Cardiac septum (tissue), 1 donor: ENCODE results near the gene CATSPERD. TPM values are rescaled to one million over a fixed set of nuclear protein-coding genes. Genes with fewer than 3 reads are reported as not detected.
"Not testable (repeated sequence)": the region's sequence is repeated elsewhere in the genome, so short reads cannot be mapped to it uniquely, and the experiment has no call there.

ENCODE experiments used
- DNase-seq: peaks from one replicate; pipeline ENCODE4 v3.0.0-alpha.2; 2020; ENCODE audit warnings: low spot score
- intact Hi-C: fragments of 100-400 bp; cut with DNase I; formaldehyde crosslinking; loops from one replicate; pipeline ENCODE4 v1.14.0; 2022
- total RNA-seq: library from RNA; stranded (reverse); fragmentation: NEBNext Ultra II Directional; extraction: Animal tissue kit (Norgen Biotek cat#: 25700); gene quantifications from one replicate; pipeline ENCODE4 v1.2.1, GENCODE V29; 2021
- donor health status: DM: no; HTN: no; CAD: no.

The CATSPERD gene
- total RNA-seq, 1 donor from 2014 or later: not detected

DNA sequence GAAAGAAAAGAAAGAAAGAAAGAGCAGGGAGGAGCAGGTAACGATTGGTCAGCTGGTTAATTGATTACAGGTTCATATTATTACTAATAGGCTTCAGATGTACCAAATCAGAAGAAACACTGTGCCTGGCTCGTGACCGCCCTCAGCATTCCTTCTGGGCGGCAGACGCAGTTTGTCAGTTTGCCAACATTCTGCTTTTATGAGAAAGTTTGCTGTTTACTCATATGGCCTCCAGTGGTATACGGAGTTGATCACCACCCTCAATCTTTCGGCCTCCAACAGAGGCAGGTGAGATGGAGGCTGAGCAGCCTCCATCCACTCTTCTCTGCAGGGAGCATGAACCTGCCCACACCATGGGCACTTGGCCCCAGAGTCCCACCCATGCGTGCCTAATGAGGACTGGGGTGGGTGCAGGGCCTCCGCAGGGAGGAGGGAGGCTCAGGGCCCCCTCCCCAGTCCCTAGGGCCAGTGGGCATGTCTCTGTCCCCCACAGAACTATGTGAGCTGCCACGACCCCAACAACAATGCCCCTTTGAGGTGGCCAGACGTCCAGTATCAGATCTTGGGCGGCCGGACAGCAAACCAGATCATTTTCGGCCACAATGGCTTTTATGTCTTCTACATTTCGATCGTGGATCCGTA, 55.4 kb downstream of the CATSPERD start:
- intact Hi-C loops: no loop called here

DNA sequence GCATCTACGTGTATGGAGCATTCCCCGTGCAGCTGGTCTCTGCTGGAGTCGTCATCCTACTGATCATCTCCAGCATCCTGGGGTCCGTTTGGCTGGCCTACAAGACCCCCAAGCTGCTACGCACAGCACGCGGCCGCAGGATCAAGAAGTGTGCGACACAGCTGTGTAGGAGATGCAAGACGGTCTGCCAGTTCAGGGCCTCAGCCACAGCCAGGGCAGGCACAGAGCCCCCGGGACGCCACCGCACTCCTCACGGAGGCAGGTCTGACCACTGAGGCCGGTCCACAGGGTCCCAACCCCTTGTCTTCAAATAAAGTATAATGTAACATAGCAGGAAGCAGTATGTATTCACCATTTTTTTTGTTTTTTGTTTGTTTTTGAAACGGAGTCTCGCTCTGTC, 58.0 kb downstream of the CATSPERD start:
- no peak for DNase-seq
- intact Hi-C loops: no loop called here

More for the DNA sequence above, 55.4 kb downstream of the CATSPERD start:
- no peak for DNase-seq

DNA sequence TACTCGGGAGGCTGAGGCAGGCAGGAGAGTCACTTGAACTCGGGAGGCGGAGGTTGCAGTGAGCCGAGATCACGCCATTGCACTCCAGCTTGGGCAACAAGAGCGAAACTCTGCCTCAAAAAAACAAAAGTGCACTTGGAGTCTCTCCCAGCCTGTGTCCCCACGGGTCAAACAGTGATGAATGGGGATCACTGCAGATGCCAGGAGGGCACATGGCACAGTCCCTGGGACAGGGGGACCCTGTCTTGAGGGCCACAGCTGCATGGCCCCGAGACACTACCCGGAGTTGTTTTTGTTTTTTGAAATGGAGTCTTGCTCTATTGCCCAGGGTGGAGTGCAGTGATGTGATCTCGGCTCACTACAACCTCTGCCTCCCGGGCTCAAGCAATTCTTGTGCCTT, 60.5 kb downstream of the CATSPERD start:
- DNase-seq: not testable (repeated sequence)

DNA sequence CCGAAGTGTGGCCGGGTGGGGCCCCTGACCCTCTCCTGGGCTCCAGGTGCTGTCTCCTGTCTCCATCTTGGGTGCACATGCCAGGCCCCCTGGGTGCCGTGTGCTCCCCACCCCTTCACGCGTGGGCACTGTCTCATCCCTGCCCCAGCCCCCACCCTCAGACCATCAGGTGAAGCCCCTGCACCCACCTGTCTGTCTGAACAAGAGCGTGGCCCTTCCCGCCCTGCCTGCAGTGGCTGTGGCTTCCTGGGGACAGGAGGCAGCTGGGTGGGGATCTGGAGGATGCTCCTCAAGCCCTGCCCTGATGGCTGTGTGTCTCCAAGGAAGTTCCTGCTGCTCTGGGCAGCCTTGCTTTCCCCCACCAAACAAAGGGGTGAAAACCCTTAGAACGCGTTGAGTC, 61.9 kb downstream of the CATSPERD start:
- intact Hi-C loops: no loop called here
- DNase-seq: no peak

More for the DNA sequence above, 60.5 kb downstream of the CATSPERD start:
- intact Hi-C loops: not testable (repeated sequence)

DNA sequence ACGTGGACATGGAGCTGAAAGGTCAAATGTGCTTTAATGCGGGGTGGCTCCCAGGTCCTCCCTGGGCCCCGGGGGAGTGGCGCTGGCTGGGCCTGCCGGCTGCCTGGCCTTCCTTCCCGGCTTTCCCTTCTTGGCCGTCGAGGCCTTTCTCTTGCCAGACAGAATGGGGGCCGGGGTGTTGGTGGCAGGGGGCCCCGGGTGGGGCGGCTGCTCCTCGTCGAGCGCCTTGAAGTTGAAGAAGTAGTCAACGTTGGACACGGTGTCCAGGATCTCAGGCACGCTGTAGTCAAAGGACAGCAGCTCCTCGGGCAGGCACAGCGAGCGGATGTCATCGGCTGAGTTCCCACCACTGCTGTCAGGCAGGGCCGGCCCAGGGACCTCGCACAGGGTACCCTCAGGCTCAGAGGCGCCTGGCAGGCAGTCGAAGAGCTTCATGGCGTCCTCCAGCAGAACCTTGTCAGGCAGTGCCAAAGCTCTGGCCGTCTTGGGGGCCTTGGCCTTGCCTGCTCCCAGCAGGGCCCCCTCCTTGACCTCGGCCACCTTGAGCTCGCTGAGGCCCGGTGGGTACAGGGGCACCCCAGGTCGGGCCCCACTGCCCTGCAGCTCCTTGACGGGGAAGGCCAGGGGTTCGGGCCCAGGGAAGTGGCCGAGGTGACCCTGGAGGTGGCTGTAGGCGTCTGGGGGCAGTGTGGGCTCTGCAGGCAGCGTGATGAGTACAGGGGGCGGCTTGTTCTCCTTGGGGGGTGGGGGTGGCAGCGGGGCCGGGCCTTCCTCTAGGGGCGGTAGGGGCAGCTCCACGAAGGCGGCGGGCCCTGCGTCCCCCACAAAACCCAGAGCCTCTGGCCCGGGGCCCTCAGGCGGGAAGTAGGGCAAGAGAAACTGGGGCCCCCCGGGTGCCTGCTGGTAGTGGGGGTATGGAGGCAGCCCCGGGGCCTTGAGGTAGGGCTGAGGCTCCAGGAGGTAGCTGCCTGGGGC, 62.8 kb downstream of the CATSPERD start:
- intact Hi-C loops: no loop called here
- DNase-seq: no peak

DNA sequence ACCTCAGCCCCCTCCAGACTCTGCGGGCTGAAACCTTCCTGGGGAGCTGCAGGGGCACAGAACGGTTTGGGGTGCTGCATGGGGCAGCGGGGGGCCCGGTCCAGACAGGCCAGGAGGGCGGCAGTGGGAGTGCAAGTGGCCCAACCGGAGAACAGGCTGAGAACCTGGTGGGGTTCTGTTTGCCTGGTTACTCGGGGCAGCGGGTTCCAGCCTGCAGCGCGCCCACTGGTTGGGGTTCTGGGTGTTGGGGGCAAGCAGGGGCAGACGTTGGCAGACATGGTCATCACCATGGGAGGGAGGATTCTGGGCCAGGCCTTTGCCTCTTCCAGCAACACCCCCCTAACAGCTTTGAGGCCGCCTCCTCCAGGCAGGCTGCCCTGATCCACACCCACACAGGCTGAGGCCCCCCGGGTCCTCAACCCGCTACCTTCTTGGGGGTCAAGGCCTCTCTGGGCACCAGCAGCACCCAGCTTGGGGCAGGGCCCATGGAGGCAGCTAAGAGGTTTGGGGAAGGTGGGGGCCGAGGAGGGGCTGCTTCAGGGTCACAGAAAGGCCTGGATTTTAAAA, 64.2 kb downstream of the CATSPERD start, which contains the start of gene PRR22:
PRR22 (minus strand) TSS at position 166 of the 567 bp plus-strand sequence; CDS start at position 80, 86 bp downstream.
- intact Hi-C loops: no loop called here
- DNase-seq: no peak

DNA sequence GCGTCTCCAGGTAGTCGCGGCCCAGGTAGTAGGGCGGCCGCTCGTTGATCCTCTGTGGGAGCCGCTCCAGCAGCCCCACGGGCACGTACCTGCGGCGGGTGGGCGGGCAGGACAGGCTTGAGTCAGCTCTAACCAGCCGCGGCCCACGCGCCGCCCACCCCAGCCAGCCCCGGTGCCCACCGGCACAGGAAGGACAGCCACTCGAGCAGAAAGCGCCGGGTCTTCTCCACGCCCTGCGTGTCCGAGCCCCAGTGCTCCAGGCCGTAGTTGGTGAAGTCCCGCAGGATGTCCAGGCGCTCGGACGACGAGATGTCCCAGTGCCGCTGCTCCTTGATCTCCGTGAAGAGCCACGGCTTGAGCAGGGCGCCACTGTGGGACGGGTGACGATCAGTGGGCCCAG, 65.0 kb downstream of the CATSPERD start:
- no peak for DNase-seq
- intact Hi-C loops: no loop called here

DNA sequence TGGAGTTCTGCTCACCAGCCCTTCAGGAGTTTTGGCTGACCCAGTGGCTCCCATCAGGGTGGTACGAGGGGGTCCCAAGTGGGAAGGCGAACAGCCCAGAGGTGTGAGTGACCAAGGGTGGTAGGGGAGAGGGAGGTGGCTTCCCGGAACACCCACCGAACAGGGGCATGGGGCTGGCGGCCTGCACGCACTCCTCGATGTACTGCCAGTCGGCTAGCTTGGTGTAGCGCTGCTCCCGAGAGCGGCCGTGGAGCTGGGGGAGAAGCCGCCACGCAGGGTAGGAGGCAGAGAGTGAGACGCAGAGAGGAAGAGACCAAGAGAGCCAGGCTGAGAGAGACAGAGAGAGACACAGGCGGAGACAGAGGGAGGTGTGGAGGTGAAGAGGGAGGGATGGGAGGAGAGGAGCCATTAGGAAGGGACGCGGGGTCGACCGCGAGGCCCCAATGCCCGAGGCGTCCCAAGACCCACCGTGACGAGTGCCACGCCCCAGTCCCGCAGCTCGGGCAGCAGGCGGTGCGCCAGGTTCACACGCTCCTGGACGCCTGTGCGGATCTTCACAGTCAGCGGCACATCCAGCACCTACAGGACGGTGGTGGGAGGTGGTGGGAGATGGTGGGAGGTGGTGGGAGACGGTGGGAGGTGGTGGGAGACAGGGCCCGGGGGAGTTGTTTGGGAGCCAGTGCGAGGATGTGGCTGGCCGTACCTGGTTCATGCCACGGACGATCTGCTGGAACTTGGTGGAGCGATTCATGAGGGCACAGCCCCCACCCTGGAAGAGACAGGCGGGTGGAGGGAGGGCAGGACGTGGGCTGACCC, 66.4 kb downstream of the CATSPERD start:
- DNase-seq: no peak
- intact Hi-C loops: no loop called here

DNA sequence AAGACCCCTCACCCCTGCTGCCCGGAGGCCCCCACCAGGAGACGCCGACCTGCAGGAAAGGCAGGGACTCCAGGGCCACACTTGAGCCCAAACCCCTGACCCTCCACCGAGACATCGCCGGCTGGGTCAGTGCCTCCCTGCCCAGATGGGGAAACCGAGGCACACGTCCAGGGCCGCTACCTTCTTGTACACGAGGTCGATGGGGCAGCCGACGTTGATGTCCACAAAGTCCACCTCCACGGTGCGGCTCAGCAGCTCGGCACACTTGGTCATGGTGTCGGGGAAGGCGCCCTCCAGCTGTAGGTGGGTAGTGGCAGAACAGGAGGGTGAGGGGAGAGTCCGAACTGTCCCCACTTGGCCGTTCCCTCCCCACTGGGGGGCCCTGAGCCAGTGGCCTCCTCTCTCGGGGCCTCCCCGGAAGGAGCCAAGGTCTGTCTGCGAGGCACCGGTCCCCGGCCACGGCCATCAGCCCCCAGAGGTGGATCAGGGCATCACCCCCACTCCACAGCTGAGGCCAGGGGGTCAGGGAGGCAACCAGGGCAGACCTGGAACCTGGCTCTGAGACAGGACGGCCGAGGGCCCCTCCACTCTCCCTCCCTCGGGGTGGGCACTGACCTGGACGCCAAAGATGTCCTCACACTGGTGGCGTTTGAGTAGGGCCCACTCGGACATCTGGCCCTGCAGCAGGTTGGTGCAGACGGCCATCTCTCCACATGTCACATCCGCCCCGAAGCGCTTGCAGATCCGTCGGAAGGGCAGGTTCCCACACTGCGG, 67.2 kb downstream of the CATSPERD start:
- intact Hi-C loops: no loop called here
- DNase-seq: no peak

DNA sequence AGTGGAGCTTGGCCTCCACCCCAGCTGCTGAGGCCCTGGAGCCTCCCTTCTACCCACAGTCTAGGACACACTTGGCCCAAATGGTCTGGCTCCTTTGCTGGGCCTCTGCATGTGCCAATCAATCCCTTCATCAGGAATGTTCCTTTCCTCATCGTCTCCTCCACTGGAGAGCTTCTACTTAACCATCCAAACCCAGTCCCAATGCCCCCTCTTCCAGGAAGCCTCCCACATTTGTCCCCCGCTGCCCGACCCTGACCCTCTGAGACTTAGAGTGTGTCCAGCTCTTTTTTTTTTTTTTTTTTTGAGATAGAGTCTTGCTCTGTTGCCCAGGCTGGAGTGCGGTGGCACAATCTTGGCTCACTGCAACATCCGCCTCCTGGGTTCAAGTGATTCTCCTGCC, 68.0 kb downstream of the CATSPERD start:
- no peak for DNase-seq
- intact Hi-C loops: no loop called here

DNA sequence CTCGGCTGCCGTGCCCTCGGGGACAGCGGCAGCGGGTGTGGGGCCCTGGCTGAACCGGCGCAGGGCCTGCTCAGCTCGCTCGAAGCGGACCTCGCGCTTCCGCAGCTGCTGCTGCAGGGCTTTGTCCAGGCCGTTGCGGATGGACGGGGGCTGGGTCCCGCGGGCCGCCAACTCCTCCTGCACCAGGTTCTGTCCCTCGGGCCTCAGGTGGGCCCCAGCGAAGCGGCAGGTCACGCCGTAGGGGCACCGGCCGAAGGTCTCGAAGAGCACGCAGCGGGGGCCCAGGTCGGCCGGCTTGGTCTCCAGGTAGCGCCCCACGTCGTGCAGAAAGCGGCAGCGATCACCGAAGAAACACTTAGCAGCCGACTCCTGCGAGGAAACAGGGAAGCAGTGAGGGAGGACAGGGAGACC, 68.9 kb downstream of the CATSPERD start:
- DNase-seq: no peak
- intact Hi-C loops: no loop called here

DNA sequence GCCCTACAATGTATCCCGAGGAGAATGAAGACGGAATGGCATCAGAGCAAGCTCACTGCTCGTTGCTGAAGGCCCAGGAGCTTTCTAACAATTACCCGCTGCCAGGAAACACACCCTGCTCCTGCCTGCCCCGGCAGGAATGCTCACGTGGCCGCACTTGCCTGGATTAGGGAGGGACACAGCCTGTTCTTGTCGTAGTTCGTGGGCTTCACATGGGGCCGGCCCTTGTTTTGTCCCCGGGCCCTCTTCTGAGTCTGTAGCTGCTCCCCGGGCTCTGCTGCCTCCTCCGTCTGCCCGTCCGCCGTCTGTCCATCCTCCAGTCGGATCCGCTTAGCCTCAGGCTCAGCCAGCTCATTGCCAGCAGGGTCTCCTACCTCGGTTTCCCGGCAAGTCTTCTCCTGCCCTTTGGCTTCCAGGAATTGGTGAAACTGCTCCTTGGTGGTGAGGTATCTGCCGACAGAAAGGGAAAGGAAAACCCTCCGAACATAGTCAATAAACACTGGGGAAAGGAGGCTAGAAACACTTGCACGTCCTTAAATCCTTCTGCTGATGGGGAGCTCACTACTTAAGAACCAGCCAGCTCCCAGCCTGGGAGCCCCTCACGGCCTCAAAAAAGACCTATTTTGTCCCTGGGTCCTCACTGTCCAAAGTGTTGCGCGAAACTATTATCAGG, 69.6 kb downstream of the CATSPERD start:
- no peak for DNase-seq
- intact Hi-C loops: loop anchor here (5.0 kb wide), 2 partner anchors 68 to 108 kb away; partner anchors contain the start of genes CATSPERD, HSD11B1L, LONP1 and MICOS13

DNA sequence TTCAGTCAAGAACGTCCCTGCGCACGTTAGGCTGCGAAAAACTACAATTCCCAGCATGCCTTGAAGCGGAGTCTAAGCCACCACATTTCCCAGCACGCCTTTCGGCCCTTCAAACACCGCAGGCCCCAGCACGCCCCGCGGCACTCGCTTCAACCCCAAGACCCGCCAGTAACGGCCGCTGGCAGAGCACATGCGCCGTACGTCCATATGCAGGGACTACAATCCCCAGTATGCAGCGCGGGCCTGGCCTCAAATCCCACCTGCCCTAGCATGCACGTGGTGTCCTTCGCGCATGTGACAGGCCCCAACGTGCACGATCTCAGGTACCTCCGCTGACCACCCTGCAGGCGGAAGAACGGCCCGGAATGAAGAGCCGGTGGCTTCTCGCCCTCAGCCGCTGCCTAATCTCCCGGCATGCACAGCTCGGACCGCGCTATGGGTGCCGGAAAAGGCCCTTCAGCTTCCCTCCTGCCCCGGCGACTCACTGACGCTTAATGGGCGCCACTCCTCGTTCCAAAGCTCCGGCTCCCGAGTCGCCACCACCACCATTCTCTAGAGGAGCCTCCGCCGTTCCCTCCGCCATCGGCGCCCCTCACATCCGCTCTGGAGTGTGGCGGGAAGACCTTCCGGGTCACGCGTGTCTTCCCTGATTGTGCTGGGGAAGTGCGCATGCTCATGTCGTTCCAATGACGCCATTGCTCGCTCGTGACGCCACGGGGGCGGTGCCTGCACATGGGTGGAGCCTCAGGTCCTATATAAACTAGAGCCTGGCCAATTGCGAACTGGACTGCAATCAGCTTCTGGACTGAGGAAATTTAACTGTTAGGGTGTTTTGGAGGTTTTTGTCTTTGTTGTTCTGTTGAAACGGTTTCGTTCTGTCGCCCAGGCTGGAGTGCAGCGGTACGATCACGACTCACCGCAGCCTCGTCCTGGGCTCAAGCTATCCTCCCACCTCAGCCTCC, 70.4 kb downstream of the CATSPERD start, which contains the start of gene DUS3L:
DUS3L (minus strand) TSS at position 605 of the 962 bp plus-strand sequence; CDS start at position 583, 22 bp downstream.
- intact Hi-C loops: loop anchor here (5.0 kb wide), 2 partner anchors 69 to 109 kb away; partner anchors contain the start of genes CATSPERD, HSD11B1L, LONP1 and MICOS13

DNA sequence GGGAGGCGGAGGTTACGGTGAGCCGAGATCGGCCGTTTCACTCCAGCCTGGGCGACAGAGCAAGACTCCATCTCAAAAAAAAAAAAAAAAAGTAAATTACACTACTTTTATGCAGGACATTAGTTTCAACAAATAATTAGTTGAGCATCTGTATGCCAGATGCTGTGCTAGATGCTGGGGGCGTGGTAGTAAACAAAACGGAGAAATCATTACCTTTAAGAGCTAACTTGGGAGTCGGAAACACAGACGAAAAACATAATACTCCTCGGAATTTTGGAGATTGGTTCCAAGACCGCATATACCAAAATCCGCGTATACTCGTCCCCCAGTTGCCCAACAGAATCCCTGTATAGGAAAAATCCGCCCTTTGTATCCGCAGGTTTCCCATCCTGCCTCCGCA, 71.8 kb downstream of the CATSPERD start:
- intact Hi-C loops: loop anchor here (5.0 kb wide), 2 partner anchors 70 to 110 kb away; partner anchors contain the start of genes CATSPERD, HSD11B1L, LONP1 and MICOS13

More for the DNA sequence above, 70.4 kb downstream of the CATSPERD start, which contains the start of gene DUS3L:
- peak; percentile 98 for DNase-seq

DNA sequence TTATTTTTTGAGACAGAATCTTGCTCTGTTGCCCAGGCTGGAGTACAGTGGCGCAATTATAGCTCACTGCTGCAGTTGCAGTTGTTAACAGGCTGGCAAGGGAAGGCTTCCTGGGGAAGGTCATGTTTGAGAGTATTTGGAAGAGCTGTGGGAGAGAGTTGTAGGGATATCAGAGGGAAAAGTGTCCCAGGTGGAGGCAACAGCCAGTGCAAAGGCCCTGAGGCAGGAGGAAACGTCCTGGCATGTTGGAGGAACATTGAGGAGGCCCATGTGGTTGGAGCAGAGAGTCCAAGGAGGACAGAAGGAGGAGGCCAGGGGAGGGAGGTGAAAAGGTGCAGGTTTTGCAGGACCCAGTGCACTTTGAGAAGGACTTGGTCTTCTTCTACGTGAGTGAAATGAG, 72.8 kb downstream of the CATSPERD start:
- DNase-seq: no peak
- intact Hi-C loops: loop anchor here (5.0 kb wide), 2 partner anchors 71 to 111 kb away; partner anchors contain the start of genes CATSPERD, HSD11B1L, LONP1 and MICOS13

More for the DNA sequence above, 71.8 kb downstream of the CATSPERD start:
- DNase-seq: no peak

DNA sequence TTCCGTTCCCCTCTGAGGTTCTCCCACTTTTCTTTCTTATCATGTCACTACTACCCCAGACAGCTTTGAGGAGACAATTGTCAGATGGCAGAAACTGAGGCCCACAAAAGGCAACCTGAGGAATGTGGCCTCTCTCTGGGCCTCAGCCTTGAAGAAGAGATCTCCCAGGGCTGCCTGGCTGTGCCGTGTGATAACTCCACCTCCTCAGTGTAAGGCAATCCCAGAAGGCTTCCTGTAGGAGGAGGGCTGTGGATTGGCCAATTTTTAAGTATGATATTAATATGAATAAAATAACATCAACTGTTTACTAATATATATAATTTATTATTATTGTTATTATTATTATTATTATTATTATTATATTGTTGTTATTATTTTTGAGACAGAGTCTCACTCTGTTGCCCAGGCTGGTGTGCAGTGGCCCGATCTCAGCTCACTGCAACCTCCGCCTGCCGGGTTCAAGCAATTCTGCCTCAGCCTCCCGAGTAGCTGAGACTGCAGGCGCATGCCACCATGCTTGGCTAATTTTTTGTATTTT, 75.0 kb downstream of the CATSPERD start:
- intact Hi-C loops: no loop called here
- DNase-seq: no peak
